ENCODE data around the gene SIRPD.

GRCh38 chr20:1509237-1509636 lies 48.3 kb downstream of the SIRPD start:
- TF ChIP-seq CTCF (IDR thresholded peaks at IDR 0.05; ENCODE audit: low read length) (peak; percentile 46), EZH2phosphoT487 (IDR thresholded peaks at IDR 0.05; ENCODE audit: low read length) (no peak), EZH2 (optimal IDR thresholded peaks at IDR 0.05; ENCODE audit: low read depth, low read length) (no peak)

Measured in MM.1S (cell line).